HEK293T (cell line): ENCODE measurements around the gene PLEKHG4B.

ENCODE experiments used
- CTCF ChIA-PET: fragments of 350-600 bp; formaldehyde crosslinking; extraction: SDS; loops from one replicate; lab custom pipeline; 2021; ENCODE audit warnings: antibody characterized with exemption, inconsistent platforms; lab: Yijun Ruan, JAX
- POLR2A ChIA-PET: fragments of 350-600 bp; formaldehyde crosslinking; extraction: SDS; loops from one replicate; lab custom pipeline; 2020; ENCODE audit warnings: antibody characterized with exemption, inconsistent platforms; lab: Yijun Ruan, JAX
- DNase-seq: peaks from one replicate; pipeline ENCODE4 v3.0.0; 2012; ENCODE audit warnings: mixed read lengths; ENCODE audit errors: extremely low spot score
- ARNT ChIP-seq: fragments of 450-650 bp; IDR thresholded peaks from 2 replicates; pipeline ENCODE4 v1.6.1; 2017; ENCODE audit warnings: mild to moderate bottlenecking
- BHLHE40 ChIP-seq: fragments of 450-650 bp; IDR thresholded peaks from 2 replicates; pipeline ENCODE4 v1.6.1; 2016; ENCODE audit warnings: mild to moderate bottlenecking, moderate library complexity, borderline replicate concordance
- CTBP1 ChIP-seq: fragments of 450-650 bp; IDR thresholded peaks from 2 replicates; pipeline ENCODE4 v1.6.1; 2016; ENCODE audit warnings: borderline replicate concordance
- ELF4 ChIP-seq: fragments of 450-650 bp; IDR thresholded peaks from 2 replicates; pipeline ENCODE4 v1.6.1; 2017; ENCODE audit warnings: antibody characterized with exemption
- FOXA1 ChIP-seq: fragments of 450-650 bp; IDR thresholded peaks from 2 replicates; pipeline ENCODE4 v1.6.1; 2016; ENCODE audit warnings: mild to moderate bottlenecking
- FOXK2 ChIP-seq: fragments of 450-650 bp; IDR thresholded peaks from 2 replicates; pipeline ENCODE4 v1.6.1; 2016; ENCODE audit warnings: mild to moderate bottlenecking
- FOXM1 ChIP-seq: fragments of 450-650 bp; IDR thresholded peaks from 2 replicates; pipeline ENCODE4 v1.6.1; 2017; ENCODE audit warnings: mild to moderate bottlenecking, borderline replicate concordance
- HDGF ChIP-seq: fragments of 450-650 bp; IDR thresholded peaks from 2 replicates; pipeline ENCODE4 v1.6.1; 2017; ENCODE audit warnings: antibody characterized with exemption, borderline replicate concordance
- L3MBTL2 ChIP-seq: fragments of 450-650 bp; conservative IDR thresholded peaks from 2 replicates; pipeline ENCODE4 v1.6.1; 2016; ENCODE audit warnings: mild to moderate bottlenecking
- LEF1 ChIP-seq: fragments of 450-650 bp; IDR thresholded peaks from 2 replicates; pipeline ENCODE4 v1.6.1; 2017; ENCODE audit warnings: mild to moderate bottlenecking, borderline replicate concordance
- NFRKB ChIP-seq: fragments of 450-650 bp; IDR thresholded peaks from 2 replicates; pipeline ENCODE4 v1.6.1; 2016; ENCODE audit warnings: mild to moderate bottlenecking, moderate library complexity
- PKNOX1 ChIP-seq: fragments of 450-650 bp; IDR thresholded peaks from 2 replicates; pipeline ENCODE4 v1.6.1; 2016
- SP1 ChIP-seq: fragments of 450-650 bp; IDR thresholded peaks from 2 replicates; pipeline ENCODE4 v1.6.1; 2017
- SUZ12 ChIP-seq: fragments of 450-650 bp; IDR thresholded peaks from 2 replicates; pipeline ENCODE4 v1.6.1; 2016; ENCODE audit warnings: mild to moderate bottlenecking
- TARDBP ChIP-seq: fragments of 450-650 bp; IDR thresholded peaks from 2 replicates; pipeline ENCODE4 v1.6.1; 2016
- ZNF384 ChIP-seq: fragments of 450-650 bp; IDR thresholded peaks from 2 replicates; pipeline ENCODE4 v1.6.1; 2016

PLEKHG4B gene

GRCh38 chr5:198516-199196 is 106.7 kb downstream of the PLEKHG4B start:
- POLR2A ChIA-PET: no interaction called here
- CTCF ChIA-PET: interaction anchor here (0.6 kb wide), 1 partner anchor 9 kb away, joined by 4 read pairs; no protein-coding TSS in a partner anchor
- TF ChIP-seq CTBP1: no peak
- no peak for TF ChIP-seq FOXK2
- TF ChIP-seq NFRKB: no peak
- no peak for TF ChIP-seq HDGF
- no peak for TF ChIP-seq SUZ12
- TF ChIP-seq FOXA1: no peak
- TF ChIP-seq BHLHE40: no peak
- TF ChIP-seq L3MBTL2: no peak
- TF ChIP-seq TARDBP: no peak
- TF ChIP-seq ELF4: no peak
- no peak for TF ChIP-seq SP1
- TF ChIP-seq FOXM1: no peak
- TF ChIP-seq PKNOX1: no peak
- TF ChIP-seq ARNT: no peak
- TF ChIP-seq ZNF384: no peak
- no peak for TF ChIP-seq LEF1
- no peak for DNase-seq

- DNase-seq: no peak
- ChIA-PET CTCF (interaction anchor here (0.6 to 3.2 kb wide), 2 partner anchors 9 to 11 kb away, joined by 4 to 9 read pairs; no protein-coding TSS in a partner anchor), POLR2A (no interaction called here)
- no peak for TF ChIP-seq TARDBP
- no peak for TF ChIP-seq ARNT
- no peak for TF ChIP-seq FOXM1
- no peak for TF ChIP-seq FOXA1
- TF ChIP-seq SUZ12: no peak
- TF ChIP-seq CTBP1: no peak
- no peak for TF ChIP-seq PKNOX1
- no peak for TF ChIP-seq LEF1
- TF ChIP-seq L3MBTL2: no peak
- no peak for TF ChIP-seq NFRKB
- TF ChIP-seq ELF4: no peak
- no peak for TF ChIP-seq BHLHE40
- TF ChIP-seq HDGF: no peak
- no peak for TF ChIP-seq FOXK2
- TF ChIP-seq SP1: no peak
- no peak for TF ChIP-seq ZNF384
Observed at GRCh38 chr5:199197-199949, 107.4 kb downstream of the PLEKHG4B start.

- no peak for TF ChIP-seq ELF4
- TF ChIP-seq LEF1: no peak
- TF ChIP-seq PKNOX1: no peak
- TF ChIP-seq SUZ12: no peak
- TF ChIP-seq L3MBTL2: no peak
- no peak for TF ChIP-seq ZNF384
- ChIA-PET CTCF (interaction anchor here (3.2 kb wide), 1 partner anchor 12 kb away, joined by 9 read pairs; no protein-coding TSS in a partner anchor), POLR2A (interaction anchor here (0.9 kb wide), 1 partner anchor 18 kb away, joined by 3 read pairs; the partner anchor contains the start of genes CCDC127 and SDHA)
- DNase-seq: no peak
Observed at GRCh38 chr5:199950-200645, 108.1 kb downstream of the PLEKHG4B start.

GRCh38 chr5:200985-201384 is 109.0 kb downstream of the PLEKHG4B start:
- CTCF ChIA-PET: interaction anchor here (3.2 kb wide), 1 partner anchor 12 kb away, joined by 9 read pairs; no protein-coding TSS in a partner anchor
- POLR2A ChIA-PET: interaction anchor here (0.9 kb wide), 1 partner anchor 17 kb away, joined by 3 read pairs; the partner anchor contains the start of genes CCDC127 and SDHA
- no peak for DNase-seq
- TF ChIP-seq PKNOX1 (peak; percentile 37; the same call in 1 of the 2 replicates), TARDBP (no peak)

- DNase-seq: no peak
- ChIA-PET POLR2A (no interaction called here), CTCF (interaction anchor here (3.2 kb wide), 1 partner anchor 13 kb away, joined by 9 read pairs; no protein-coding TSS in a partner anchor)
- TF ChIP-seq FOXK2 (no peak), TARDBP (no peak), ELF4 (no peak), HDGF (no peak), L3MBTL2 (no peak), ARNT (no peak), FOXA1 (no peak), SUZ12 (no peak), FOXM1 (no peak), LEF1 (no peak), ZNF384 (no peak), PKNOX1 (no peak), CTBP1 (no peak), BHLHE40 (no peak), NFRKB (no peak)
Observed at GRCh38 chr5:201672-202071, 109.7 kb downstream of the PLEKHG4B start.
